Astrocyte of the hippocampus (primary cell): Measurements from ENCODE around the gene LCN12.

Source experiments
- DNase-seq: peaks from one replicate; pipeline ENCODE4 v3.0.0; 2011; ENCODE audit warnings: low read depth, low spot score

Gene LCN12

DNA sequence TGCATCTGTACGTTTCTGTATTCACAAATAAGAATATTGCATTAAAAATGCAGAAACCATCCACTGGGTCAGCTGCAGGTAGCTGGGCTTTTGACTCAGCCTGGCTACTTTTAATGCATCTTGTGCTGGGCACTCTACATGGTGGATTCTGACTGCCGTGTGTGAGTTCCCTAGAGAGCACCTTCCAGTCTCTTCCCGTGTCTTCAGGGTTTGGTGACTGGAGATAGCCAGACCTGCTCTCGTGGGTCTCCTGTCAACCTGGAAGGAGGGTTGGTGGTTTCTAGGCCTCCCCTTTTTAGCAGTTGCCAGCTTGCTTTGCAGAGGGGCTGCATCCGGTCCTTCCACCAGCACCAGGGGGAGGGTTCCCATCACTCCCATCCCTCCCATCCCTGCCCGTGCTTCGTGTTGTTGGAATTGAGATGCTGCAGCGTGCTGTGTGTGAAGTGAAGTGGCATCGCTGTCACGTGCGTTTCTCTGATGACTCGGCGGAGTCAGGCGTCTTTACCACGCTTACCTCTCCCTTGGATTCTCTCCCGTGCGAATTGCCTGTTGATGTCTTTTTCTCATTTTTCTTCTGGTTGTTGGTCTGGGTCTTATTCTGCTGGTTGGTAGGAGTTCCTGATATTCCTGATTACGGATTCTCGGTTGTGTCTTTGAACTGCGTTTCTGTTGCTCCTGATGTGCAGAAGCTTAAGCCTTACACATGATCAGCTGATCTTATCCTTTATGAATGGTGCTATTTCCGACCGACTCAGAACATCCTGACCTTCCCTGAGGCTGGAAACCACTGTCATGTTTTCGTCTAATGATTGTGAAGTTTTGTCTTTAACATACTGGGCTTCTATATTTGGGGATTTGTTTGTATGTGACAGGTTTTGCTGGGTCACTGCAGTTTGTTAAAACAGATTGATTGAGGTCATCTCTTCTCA is 24.5 kb upstream of the LCN12 start:
- no peak for DNase-seq

GRCh38 chr9:136928591-136928990 is 23.5 kb upstream of the LCN12 start:
- DNase-seq, result no peak

DNA sequence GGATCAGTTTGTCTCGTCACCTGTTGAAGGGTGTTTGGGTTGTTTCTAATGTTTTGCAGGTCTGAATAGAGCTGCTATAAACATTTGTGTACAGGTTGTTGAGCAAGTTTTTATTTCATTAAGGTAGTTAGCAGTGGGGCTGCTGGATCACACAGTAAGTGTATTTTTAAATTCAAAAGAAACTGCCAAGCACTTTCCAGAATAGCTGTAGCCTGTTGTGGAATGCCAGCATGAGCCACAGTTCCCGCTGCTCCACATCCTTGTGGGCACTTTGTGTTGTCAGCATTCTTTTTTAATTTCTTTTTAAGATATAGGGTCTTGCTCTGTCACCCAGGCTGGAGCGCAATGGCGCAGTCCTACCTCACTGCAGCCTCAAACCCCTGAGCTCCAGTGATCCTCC is 22.1 kb upstream of the LCN12 start:
- DNase-seq, result no peak

DNA sequence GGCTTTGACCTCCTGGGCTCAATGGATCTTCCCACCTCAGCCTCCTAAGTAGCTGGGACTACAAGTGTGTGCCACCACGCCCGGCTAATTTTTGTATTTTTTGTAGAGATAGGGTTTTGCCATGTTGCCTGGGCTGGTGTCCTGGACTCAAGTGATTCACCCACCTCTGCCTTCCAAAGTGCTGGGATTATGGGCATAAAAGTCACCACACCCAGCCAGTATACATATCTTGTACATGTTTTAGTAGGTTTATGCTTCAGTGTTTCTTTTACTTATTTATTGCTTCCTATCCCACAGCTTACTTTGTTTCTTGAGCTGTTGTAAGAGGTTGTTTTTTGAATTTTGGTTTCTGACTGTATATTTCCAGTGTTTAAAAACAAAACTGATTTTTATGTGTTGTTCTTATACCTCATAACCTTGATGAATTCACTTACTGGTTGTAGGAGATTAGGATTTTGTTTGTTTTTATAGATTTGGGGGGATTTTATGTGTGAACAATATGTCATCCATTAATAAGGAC is 20.4 kb upstream of the LCN12 start:
- no peak for DNase-seq

GRCh38 chr9:136934277-136934676 is 17.8 kb upstream of the LCN12 start:
- DNase-seq, result no peak

GRCh38 chr9:136935651-136936050 is 16.4 kb upstream of the LCN12 start:
- no peak for DNase-seq

- DNase-seq, result no peak
Observed at GRCh38 chr9:136936645-136937170, 15.4 kb upstream of the LCN12 start.

DNA sequence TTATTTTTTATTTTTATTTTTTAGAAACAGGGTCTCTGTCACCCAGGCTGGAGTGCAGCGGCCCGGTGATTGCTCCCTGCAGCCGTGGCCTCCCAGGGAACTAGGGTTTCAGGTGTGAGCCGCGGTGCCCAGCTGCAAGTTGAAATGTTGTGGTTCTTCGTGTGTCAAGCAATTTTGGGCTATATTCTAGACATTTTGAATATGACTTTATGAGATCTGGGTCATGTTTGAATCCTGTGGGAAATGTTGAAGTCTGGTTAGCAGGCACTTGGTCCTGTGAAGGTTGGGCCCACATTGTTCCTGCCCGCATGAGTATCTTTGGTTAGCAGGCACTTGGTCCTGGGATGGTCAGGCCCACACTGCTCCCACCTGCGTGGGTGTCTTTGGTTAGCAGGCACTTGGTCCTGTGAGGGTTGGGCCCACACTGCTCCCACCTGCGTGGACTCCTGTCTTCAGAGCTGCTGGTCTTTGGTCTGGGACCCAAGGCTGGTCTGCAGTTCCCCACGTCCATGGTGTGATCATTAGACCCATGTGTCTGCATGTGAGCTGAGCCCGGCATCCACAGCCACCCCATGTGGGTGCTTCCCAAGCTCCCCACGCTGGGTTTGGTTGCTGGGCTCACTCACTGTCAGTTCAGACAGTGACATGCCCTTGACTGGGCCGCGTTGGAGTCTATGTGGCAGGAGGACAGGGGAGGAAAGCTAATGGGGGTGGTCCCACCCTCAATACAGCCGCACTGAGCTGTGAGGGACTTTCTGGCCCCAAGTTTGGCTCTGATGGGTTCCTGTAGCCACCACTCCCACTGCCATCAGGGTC is 14.7 kb upstream of the LCN12 start:
- DNase-seq, result no peak

GRCh38 chr9:136939431-136939995 is 12.6 kb upstream of the LCN12 start:
- DNase-seq, result no peak

GRCh38 chr9:136939996-136940525 is 12.0 kb upstream of the LCN12 start:
- DNase-seq, result no peak

GRCh38 chr9:136940526-136941230 is 11.4 kb upstream of the LCN12 start:
- no peak for DNase-seq

DNA sequence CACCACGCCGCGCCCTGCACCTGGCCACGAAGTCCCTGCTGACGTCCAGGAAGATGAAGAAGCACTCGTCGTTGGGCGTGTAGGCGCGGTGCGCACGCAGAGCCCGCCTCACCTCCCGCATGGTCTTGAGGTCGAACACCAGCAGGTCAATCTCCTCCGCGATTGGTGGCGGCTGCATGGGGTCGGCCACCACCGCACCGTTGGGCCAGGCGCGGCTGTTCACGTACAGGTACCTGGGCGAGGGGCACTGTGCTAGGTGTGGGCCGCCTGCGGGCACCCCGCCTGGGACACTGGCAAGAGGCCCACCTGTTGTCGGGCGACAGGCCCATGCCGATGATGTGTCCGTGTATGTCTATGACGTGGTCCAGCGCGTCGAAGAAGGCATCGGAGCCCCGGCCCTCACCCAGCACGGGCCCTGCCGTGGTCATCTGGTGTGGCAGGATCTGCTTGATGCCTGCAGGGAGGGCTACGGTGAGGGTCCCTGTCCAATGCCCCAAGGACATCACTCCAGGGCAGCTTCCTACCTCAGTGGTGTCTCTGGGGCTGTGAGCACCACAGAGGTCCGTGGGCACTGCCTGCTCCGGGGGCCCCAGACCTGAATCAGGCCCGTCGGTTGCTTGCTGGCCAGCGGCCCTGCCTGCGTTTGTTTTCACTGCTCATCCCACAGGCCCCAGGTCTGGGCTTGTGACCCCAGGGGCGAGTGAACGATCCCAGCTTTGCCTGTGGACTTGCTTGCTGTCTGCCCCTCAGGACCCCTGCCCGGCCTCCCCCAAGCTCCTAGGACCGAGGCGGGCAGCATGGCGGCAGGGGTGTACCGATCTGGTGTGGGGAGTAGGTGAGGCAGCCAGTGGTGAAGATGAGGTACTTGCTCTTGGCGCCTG is 10.6 kb upstream of the LCN12 start:
- no peak for DNase-seq

- no peak for DNase-seq
Observed at GRCh38 chr9:136942112-136942880, 9.8 kb upstream of the LCN12 start.

GRCh38 chr9:136942881-136943230 is 9.2 kb upstream of the LCN12 start:
- no peak for DNase-seq

- no peak for DNase-seq
Observed at GRCh38 chr9:136943291-136944211, 8.5 kb upstream of the LCN12 start.

GRCh38 chr9:136944212-136944518 is 7.9 kb upstream of the LCN12 start:
- peak; percentile 83 for DNase-seq

DNA sequence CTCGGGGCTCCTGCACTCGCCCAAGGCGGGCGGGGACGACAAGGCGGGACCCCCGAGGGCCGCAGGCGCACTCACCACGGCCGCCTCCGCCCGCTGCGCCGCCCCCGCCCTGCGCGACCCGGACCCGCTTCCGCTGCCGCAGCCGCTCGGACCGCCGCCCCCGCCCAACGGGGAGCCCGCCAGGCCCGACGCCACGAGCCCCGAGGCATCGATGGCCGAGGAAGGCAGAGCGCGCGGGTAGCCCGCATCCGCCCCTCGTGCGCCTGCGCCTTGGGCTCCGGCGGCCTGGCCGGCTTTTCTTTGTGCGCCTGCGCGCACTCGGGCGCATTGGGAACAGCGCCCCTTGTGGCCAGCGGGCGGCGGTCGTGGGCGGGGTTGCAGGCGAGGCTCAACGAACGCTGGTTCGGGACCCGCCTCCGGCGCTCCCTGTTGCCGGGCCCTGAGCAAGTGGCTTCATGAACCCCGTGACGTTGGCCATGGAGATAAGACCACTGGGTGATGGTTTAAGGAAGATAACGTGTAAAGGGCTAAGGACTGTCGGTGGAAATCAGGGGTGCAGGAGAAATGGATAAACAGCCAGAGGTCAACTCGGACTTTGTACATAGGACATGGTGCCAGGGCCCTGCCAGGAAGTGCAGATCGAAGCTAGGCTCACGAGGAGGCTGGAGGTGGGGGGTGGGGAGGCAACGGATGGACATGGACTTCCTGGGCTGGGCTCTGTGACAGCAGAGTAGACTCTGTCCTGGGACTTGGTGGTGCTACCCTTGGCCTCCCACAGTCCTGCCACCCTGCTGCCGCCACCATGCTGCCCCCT is 7.3 kb upstream of the LCN12 start, which contains the start of the genes C8G and FBXW5:
Gene C8G, plus strand, starts transcription at position 725 of the 814 bp plus-strand sequence. Its CDS starts 78 bp downstream, at position 803.
Gene FBXW5, minus strand, starts transcription at position 220 of the 814 bp plus-strand sequence. CDS start 655 bp downstream, outside the sequence.
- peak; percentile 99 for DNase-seq
